HG03457 (cell line): ENCODE data around the gene BTRC.

Experiments used
- ATAC-seq: cut with Tn5 transposase; IDR thresholded peaks from one replicate; pipeline ENCODE4 v1.9.1; 2021; ENCODE audit warnings: moderate number of reproducible peaks; ENCODE audit not compliant: unreplicated experiment

BTRC gene

GRCh38 chr10:101564490-101564991 is 210.6 kb downstream of the BTRC start:
- ATAC-seq, result no peak

- no peak for ATAC-seq
These were observed 211.5 kb downstream of the BTRC start for GRCh38 chr10:101565370-101565900.

GRCh38 chr10:101565936-101566332 is 212.0 kb downstream of the BTRC start:
- no peak for ATAC-seq

GRCh38 chr10:101566333-101567164 is 212.6 kb downstream of the BTRC start:
- no peak for ATAC-seq

- no peak for ATAC-seq
These were observed 213.4 kb downstream of the BTRC start for GRCh38 chr10:101567165-101568006.

GRCh38 chr10:101568054-101568745 is 214.2 kb downstream of the BTRC start:
- no peak for ATAC-seq

- no peak for ATAC-seq
These were observed 215.3 kb downstream of the BTRC start for GRCh38 chr10:101569323-101569621.

- ATAC-seq, result no peak
These were observed 215.9 kb downstream of the BTRC start for GRCh38 chr10:101569622-101570427.

GRCh38 chr10:101570428-101571270 is 216.7 kb downstream of the BTRC start:
- no peak for ATAC-seq

- no peak for ATAC-seq
These were observed 217.4 kb downstream of the BTRC start for GRCh38 chr10:101571271-101571925.

GRCh38 chr10:101572126-101572525 is 218.2 kb downstream of the BTRC start:
- ATAC-seq, result no peak

- no peak for ATAC-seq
These were observed 218.8 kb downstream of the BTRC start for GRCh38 chr10:101572785-101573184.

GRCh38 chr10:101573885-101574753 is 220.2 kb downstream of the BTRC start:
- no peak for ATAC-seq

- ATAC-seq, result no peak
These were observed 221.1 kb downstream of the BTRC start for GRCh38 chr10:101575091-101575490.

- ATAC-seq, result no peak
These were observed 221.7 kb downstream of the BTRC start for GRCh38 chr10:101575580-101576210.

- ATAC-seq, result no peak
These were observed 222.4 kb downstream of the BTRC start for GRCh38 chr10:101576211-101576863.
